Nephron (organoid): ENCODE data around the gene GPR132.

Source experiments
- H3K27ac Mint-ChIP-seq, 3 experiments: 2 replicates each; pipeline ENCODE4 v1.8.0; 2020; ENCODE audit warnings: mixed read lengths in 3 of 3, mild to moderate bottlenecking in 2 of 3, moderate library complexity in 1 of 3
- H3K27me3 Mint-ChIP-seq: 2 replicates; pipeline ENCODE4 v1.8.0; 2021; ENCODE audit warnings: low read depth, mild to moderate bottlenecking, moderate library complexity, mixed read lengths
- H3K36me3 Mint-ChIP-seq: 2 replicates; pipeline ENCODE4 v1.8.0; 2020; ENCODE audit warnings: low read depth, mixed read lengths
- H3K4me1 Mint-ChIP-seq: 2 replicates; pipeline ENCODE4 v1.8.0; 2020; ENCODE audit warnings: mixed read lengths
- H3K4me3 Mint-ChIP-seq, 3 experiments: 2 replicates each; pipeline ENCODE4 v1.8.0; 2020; ENCODE audit warnings: mild to moderate bottlenecking in 3 of 3, mixed read lengths in 3 of 3, moderate library complexity in 2 of 3
- H3K9me3 Mint-ChIP-seq: 2 replicates; pipeline ENCODE4 v1.8.0; 2020; ENCODE audit warnings: mixed read lengths
- TF ChIP-seq, protein P1 (sequence below), 3 experiments: fragments of 200-600 bp; sonication (generic); IDR thresholded peaks; one replicate each; pipeline ENCODE4 v1.5.0; 2021; ENCODE audit warnings: antibody characterized with exemption in 3 of 3; ENCODE audit not compliant: unreplicated experiment in 3 of 3

Gene GPR132

DNA sequence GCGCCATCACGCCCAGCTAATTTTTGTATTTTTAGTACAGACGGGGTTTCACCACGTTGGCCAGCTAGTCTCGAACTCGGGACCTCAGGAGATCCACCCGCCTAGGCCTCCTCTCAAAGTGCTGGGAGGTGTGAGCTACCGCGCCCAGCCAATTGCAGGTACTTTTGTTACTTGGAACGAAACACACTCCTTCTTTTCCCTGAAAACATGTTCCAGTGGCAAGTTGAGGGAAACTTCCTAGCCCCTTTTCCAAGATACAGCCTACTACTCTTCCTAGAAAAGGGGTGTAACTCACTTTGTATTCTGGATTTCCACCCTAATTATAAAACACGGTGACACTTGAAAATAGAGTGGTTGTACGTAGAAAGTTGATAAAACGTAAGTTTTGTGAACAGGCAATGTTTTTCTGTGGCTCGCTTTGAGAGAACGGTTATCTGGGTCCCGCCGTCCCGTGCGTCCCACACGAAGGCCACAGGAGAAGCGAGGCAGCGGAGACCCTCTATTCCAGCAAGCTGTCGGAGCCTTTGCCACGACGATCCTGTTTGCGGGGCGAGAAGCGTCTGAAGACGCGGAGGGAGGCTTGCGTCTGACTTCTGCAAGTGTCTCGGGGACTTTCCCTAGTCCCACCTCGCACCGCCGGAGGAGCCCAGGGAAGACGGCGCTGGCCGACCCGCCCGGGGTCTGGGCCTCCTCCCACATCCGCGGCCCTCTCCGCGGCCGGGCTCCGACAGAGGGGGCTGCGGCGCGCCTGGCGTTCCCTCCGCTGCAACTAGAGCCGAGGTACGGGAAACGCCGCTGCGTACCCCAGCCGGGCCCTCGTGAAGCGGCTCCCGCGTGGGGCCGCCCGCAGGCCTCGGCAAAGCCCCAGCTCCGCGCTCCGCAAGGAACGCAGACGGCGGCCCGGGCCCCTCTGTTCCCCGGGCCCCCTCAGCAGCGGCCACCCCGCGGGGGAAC is 45.1 kb downstream of the GPR132 start:
- Mint-ChIP-seq H3K4me1 (peaks cover 49% of the 10 kb centered on the region), H3K9me3 (no peaks in the 10 kb centered on the region), H3K4me3 (peak overlapping the region; percentile 92 to 96 (median 96)), H3K27ac (peak overlapping the region; percentile 88 to 98 (median 97)), H3K36me3 (no peaks in the 10 kb centered on the region), H3K27me3 (no peaks in the 10 kb centered on the region)
- TF ChIP-seq, protein P1, sequence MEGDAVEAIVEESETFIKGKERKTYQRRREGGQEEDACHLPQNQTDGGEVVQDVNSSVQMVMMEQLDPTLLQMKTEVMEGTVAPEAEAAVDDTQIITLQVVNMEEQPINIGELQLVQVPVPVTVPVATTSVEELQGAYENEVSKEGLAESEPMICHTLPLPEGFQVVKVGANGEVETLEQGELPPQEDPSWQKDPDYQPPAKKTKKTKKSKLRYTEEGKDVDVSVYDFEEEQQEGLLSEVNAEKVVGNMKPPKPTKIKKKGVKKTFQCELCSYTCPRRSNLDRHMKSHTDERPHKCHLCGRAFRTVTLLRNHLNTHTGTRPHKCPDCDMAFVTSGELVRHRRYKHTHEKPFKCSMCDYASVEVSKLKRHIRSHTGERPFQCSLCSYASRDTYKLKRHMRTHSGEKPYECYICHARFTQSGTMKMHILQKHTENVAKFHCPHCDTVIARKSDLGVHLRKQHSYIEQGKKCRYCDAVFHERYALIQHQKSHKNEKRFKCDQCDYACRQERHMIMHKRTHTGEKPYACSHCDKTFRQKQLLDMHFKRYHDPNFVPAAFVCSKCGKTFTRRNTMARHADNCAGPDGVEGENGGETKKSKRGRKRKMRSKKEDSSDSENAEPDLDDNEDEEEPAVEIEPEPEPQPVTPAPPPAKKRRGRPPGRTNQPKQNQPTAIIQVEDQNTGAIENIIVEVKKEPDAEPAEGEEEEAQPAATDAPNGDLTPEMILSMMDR (IDR thresholded peaks at IDR 0.05; ENCODE audit: unreplicated experiment in 3 of 3), result peak in 1 of 3 experiments; percentile 25

DNA sequence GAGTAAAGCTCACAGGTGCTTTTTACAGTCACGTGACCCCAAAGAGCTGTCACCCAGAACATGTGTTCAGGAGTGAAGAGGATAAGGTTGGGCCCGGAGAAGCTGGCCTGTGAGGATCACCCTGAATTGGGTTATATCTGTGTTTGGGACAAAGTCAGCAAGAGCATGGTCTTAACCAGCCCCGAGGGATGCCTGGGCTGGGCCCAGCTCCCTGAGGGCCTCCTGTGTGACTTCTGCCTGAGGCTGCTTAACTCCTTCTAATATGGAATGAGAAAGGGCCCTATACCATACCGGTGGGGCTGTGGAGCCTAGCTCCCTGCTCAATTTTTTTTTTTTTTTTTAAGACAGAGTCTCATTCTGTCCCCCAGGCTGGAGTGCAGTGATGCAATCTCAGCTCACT is 46.8 kb downstream of the GPR132 start:
- Mint-ChIP-seq H3K36me3 (no peaks in the 10 kb centered on the region), H3K27me3 (no peaks in the 10 kb centered on the region), H3K4me1 (peaks cover 66% of the 10 kb centered on the region), H3K4me3 (peak overlapping the region; percentile 75 to 96 (median 92)), H3K27ac (peak overlapping the region in 2 of 3 experiments; percentile 44 to 57), H3K9me3 (no peaks in the 10 kb centered on the region)
- TF ChIP-seq, protein P1 (IDR thresholded peaks at IDR 0.05; ENCODE audit: unreplicated experiment in 3 of 3), result no peak

DNA sequence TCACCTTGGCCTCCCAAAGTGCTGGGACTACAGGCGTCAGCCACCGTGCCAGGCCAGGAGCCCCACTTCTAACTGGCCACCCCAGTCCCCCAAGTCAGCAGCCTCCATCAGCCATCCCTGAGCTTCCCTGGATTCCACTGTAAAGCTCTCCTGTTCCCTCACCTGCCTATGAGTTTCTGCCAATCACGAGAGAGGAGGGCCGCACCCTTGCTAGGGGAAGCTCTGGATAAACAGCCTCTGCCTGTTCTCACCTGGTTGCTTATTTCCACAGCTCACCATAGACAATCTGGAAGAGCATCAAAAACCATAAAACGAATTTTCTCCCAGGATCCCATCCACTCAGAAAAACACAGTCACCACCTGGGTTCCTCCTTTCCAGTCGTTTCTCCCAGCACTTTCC is 49.3 kb downstream of the GPR132 start:
- peak overlapping the region in 1 of 3 experiments; percentile 44 for H3K4me3 Mint-ChIP-seq
- TF ChIP-seq, protein P1 (IDR thresholded peaks at IDR 0.05; ENCODE audit: unreplicated experiment in 3 of 3), result no peak
- peak overlapping the region in 2 of 3 experiments; percentile 14 to 50 for H3K27ac Mint-ChIP-seq
- H3K4me1 Mint-ChIP-seq, result peaks cover 74% of the 10 kb centered on the region
- no peaks in the 10 kb centered on the region for H3K36me3 Mint-ChIP-seq
- no peaks in the 10 kb centered on the region for H3K9me3 Mint-ChIP-seq
- no peaks in the 10 kb centered on the region for H3K27me3 Mint-ChIP-seq

DNA sequence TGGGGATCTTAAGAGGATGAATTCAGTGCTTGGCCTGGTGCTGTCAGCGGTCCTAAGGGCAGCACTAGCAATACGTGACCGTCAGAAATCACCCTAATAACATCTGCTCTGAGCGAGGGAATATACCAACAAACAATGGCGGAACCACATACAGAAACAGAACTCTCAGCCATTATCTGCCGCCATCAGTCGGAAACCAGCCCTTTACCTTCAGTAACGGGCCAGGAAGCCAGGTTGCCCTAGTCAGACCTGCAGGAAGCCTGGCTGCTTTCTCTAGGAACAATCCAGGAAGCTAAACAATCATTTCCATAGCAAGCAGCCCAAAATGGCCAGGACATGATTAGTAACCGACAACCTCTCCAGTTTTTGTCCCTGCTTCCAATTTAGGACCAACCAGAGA is 50.0 kb downstream of the GPR132 start:
- Mint-ChIP-seq H3K27ac (peak overlapping the region in 2 of 3 experiments; percentile 60 to 68), H3K4me3 (peak overlapping the region in 2 of 3 experiments; percentile 56 to 57), H3K9me3 (no peaks in the 10 kb centered on the region), H3K36me3 (no peaks in the 10 kb centered on the region), H3K27me3 (no peaks in the 10 kb centered on the region), H3K4me1 (peaks cover 74% of the 10 kb centered on the region)
- TF ChIP-seq, protein P1 (IDR thresholded peaks at IDR 0.05; ENCODE audit: unreplicated experiment in 3 of 3), result no peak

DNA sequence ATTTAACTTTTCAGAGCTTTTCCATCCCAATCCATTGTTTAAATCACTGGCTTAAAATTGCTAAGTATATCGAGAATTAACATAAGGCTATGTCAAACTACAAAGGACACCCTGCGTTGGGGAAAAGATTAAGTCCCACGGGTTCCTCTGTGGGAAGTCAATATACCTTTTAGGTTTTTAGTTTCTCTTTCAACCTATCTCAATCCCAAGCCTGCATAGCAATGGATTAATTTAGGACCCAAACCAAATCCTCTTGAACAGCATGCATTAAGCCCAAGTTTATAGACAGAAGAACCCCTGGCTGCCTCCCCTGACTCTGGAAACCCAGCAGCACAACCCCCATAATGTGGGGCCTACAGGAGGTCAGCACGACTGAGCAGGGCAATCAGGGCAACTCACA is 50.6 kb downstream of the GPR132 start:
- Mint-ChIP-seq H3K9me3 (no peaks in the 10 kb centered on the region), H3K27ac (peak overlapping the region in 2 of 3 experiments; percentile 20 to 68), H3K4me1 (peaks cover 73% of the 10 kb centered on the region), H3K27me3 (no peaks in the 10 kb centered on the region), H3K36me3 (peaks cover 4% of the 10 kb centered on the region), H3K4me3 (peak overlapping the region in 1 of 3 experiments; percentile 11)
- TF ChIP-seq, protein P1 (IDR thresholded peaks at IDR 0.05; ENCODE audit: unreplicated experiment in 3 of 3), result no peak
